HepG2 (cell line): Measurements from ENCODE around the gene P2RY6. TPM values are rescaled to one million over a fixed set of nuclear protein-coding genes. Genes with fewer than 3 reads are reported as not detected.

Experiments
- ATAC-seq: fragments of 200-7000 bp; cut with Tn5 transposase; 3 replicates; pipeline ENCODE4 v1.9.1; 2020; ENCODE audit warnings: mild to moderate bottlenecking, moderate library complexity
- BruUV-seq: library from RNA; stranded (reverse); fragments of 400-500 nt; replicated peaks from 2 replicates; lab custom pipeline; 2021; lab: Mats Ljungman, UMichigan
- CTCF ChIA-PET: fragments of 300-600 bp; formaldehyde crosslinking; extraction: SDS; loops from one replicate; lab custom pipeline; 2021; ENCODE audit warnings: low total read pairs, inconsistent platforms, low intra/inter-chr PET ratio; lab: Yijun Ruan, JAX
- POLR2A ChIA-PET: fragments of 350-600 bp; sonication (Branson Sonifier 250); formaldehyde crosslinking; loops from one replicate; lab custom pipeline; 2020; ENCODE audit warnings: antibody characterized with exemption, inconsistent platforms; lab: Yijun Ruan, JAX
- DNase-seq: peaks from one replicate; pipeline ENCODE4 v3.0.0-alpha.2; 2015; ENCODE audit warnings: low spot score
- FAIRE-seq: peaks from 3 replicates; lab custom pipeline; 2011; peaks lifted over from hg19 to GRCh38; lab: Jason Lieb, UNC
- H2AFZ ChIP-seq: one replicate; pipeline ENCODE4 v1.6.1; 2011; ENCODE audit warnings: low read length, inconsistent platforms
- H3K27ac ChIP-seq: fragments of 300-600 bp; 3 replicates; pipeline ENCODE4 v1.8.0; 2011; ENCODE audit warnings: mixed run types, mild to moderate bottlenecking, mixed read lengths, low read length, inconsistent platforms; ENCODE audit not compliant: insufficient read depth; ENCODE audit errors: extremely low read length
- H3K27me3 ChIP-seq, 2 experiments: fragments of 200-600 bp in 1 of 2; 2 replicates in 1 of 2; 3 replicates in 1 of 2; pipeline versions ENCODE4 v1.6.0 to v1.8.0; 2011; ENCODE audit warnings: low read length in 2 of 2, mild to moderate bottlenecking in 2 of 2, moderate library complexity in 2 of 2, inconsistent platforms in 1 of 2; ENCODE audit not compliant: insufficient read depth in 2 of 2, control insufficient read depth in 1 of 2
- H3K36me3 ChIP-seq, 2 experiments: fragments of 200-600 bp in 1 of 2; replicated peaks in 1 of 2; 2 replicates in 1 of 2; 3 replicates in 1 of 2; pipeline versions ENCODE4 v1.5.1 to v1.8.0; 2011; ENCODE audit warnings: low read length in 2 of 2, inconsistent platforms in 1 of 2; ENCODE audit not compliant: insufficient read depth in 2 of 2, control insufficient read depth in 1 of 2
- H3K4me1 ChIP-seq: 2 replicates; pipeline ENCODE4 v1.5.1; 2012; ENCODE audit warnings: low read length, inconsistent platforms; ENCODE audit not compliant: insufficient read depth
- H3K4me2 ChIP-seq: 2 replicates; pipeline ENCODE4 v1.6.0; 2011; ENCODE audit warnings: low read depth, low read length, inconsistent platforms
- H3K4me3 ChIP-seq, 3 experiments: fragments of 200-600 bp in 1 of 3; sonication (generic), shearing (Covaris generic) in 1 of 3; replicated peaks in 1 of 3; 2 replicates each; pipeline ENCODE4 v1.5.1; 2011 to 2016; ENCODE audit warnings: low read length in 3 of 3, inconsistent platforms in 2 of 3, low read depth in 2 of 3, mild to moderate bottlenecking in 2 of 3, control low read depth in 1 of 3, mixed read lengths in 1 of 3; ENCODE audit not compliant: insufficient read depth in 1 of 3
- H3K79me2 ChIP-seq: one replicate; pipeline ENCODE4 v1.6.1; 2011; ENCODE audit warnings: low read length, inconsistent platforms; ENCODE audit not compliant: insufficient read depth
- H3K9ac ChIP-seq: 2 replicates; pipeline ENCODE4 v1.6.0; 2011; ENCODE audit warnings: mild to moderate bottlenecking, low read depth, low read length, inconsistent platforms; ENCODE audit not compliant: insufficient read depth
- H3K9me3 ChIP-seq: 2 replicates; pipeline ENCODE4 v1.5.1; 2012; ENCODE audit warnings: mild to moderate bottlenecking, low read length
- H4K20me1 ChIP-seq: 2 replicates; pipeline ENCODE4 v1.6.0; 2011; ENCODE audit warnings: inconsistent platforms, mild to moderate bottlenecking, low read length, moderate library complexity; ENCODE audit not compliant: insufficient read depth
- BHLHE40 ChIP-seq: IDR thresholded peaks from 2 replicates; pipeline ENCODE4 v1.6.1; 2011; ENCODE audit warnings: low read length, improper control_type of control experiment
- CREM ChIP-seq, 2 experiments: sonication (generic) in 1 of 2; formaldehyde crosslinking in 1 of 2; IDR thresholded peaks; 2 replicates each; pipeline versions ENCODE4 v1.4.0 to v1.6.1; 2016 to 2020; ENCODE audit warnings: antibody characterized with exemption in 1 of 2, mild to moderate bottlenecking in 1 of 2, missing genetic modification reagents in 1 of 2
- MTA1 ChIP-seq: sonication (generic); formaldehyde crosslinking; IDR thresholded peaks from 2 replicates; pipeline ENCODE4 v1.4.0; 2020; ENCODE audit warnings: missing genetic modification reagents, mild to moderate bottlenecking, borderline replicate concordance
- MXD3 ChIP-seq: IDR thresholded peaks from 2 replicates; pipeline ENCODE4 v1.6.1; 2016; ENCODE audit warnings: mild to moderate bottlenecking, missing biosample characterization, missing genetic modification reagents
- TEAD3 ChIP-seq: optimal IDR thresholded peaks from 2 replicates; pipeline ENCODE3; 2016; ENCODE audit warnings: borderline replicate concordance
- U2AF1 ChIP-seq: fragments of 200-400 bp; formaldehyde crosslinking; optimal IDR thresholded peaks from 2 replicates; pipeline ENCODE3; 2017; ENCODE audit warnings: mild to moderate bottlenecking, low read depth, low read length
- ZNF251 ChIP-seq: sonication (generic); formaldehyde crosslinking; IDR thresholded peaks from 2 replicates; pipeline ENCODE4 v1.9.0; 2021; ENCODE audit warnings: mild to moderate bottlenecking, missing genetic modification reagents
- ZNF549 ChIP-seq: sonication (generic); formaldehyde crosslinking; IDR thresholded peaks from 2 replicates; pipeline ENCODE4 v1.5.0; 2020; ENCODE audit warnings: missing genetic modification reagents
- ZNF574 ChIP-seq: sonication (generic); formaldehyde crosslinking; IDR thresholded peaks from 2 replicates; pipeline ENCODE4 v1.4.0; 2020; ENCODE audit warnings: missing genetic modification reagents
- ZNF607 ChIP-seq: sonication (generic); formaldehyde crosslinking; IDR thresholded peaks from 2 replicates; pipeline ENCODE4 v1.5.1; 2020; ENCODE audit warnings: missing genetic modification reagents, mild to moderate bottlenecking, borderline replicate concordance
- ZNF790 ChIP-seq: sonication (generic); formaldehyde crosslinking; IDR thresholded peaks from 2 replicates; pipeline ENCODE4 v1.8.0; 2022; ENCODE audit warnings: missing genetic modification reagents, mild to moderate bottlenecking, borderline replicate concordance
- ZNF879 ChIP-seq: sonication (generic); formaldehyde crosslinking; IDR thresholded peaks from 2 replicates; pipeline ENCODE4 v1.8.1; 2023; ENCODE audit warnings: missing genetic modification reagents
- in situ Hi-C: cut with HindIII; loops from 2 replicates; pipeline ENCODE4 v1.10.0; 2017; ENCODE audit warnings: low pct_unique_long_range_greater_than_20kb; ENCODE audit not compliant: extremely low pct_ligation_motif_present
- intact Hi-C: fragments of 100-400 bp; cut with micrococcal nuclease; formaldehyde crosslinking; loops from one replicate; pipeline ENCODE4 v1.10.0; 2022; ENCODE audit not compliant: unreplicated experiment
- polyA plus RNA-seq, 8 experiments: library from polyadenylated mRNA; depleted of rRNA in 3 of 8; stranded (reverse) in 7 of 8; unstranded in 1 of 8; fragments of >200 nt; fragmentation: Illumina TruSeq in 4 of 8; extraction: Trizol in 4 of 8; gene quantifications; 2 replicates each; pipeline versions ENCODE4 v1.2.1 to v1.2.3, GENCODE V29; 2011 to 2016; ENCODE audit warnings: low read depth in 4 of 8, missing spikeins in 1 of 8, mixed read lengths in 1 of 8; ENCODE audit not compliant: insufficient read depth in 1 of 8
- total RNA-seq, 5 experiments: library from RNA; depleted of rRNA; stranded (reverse); fragments of >200 nt; fragmentation: Illumina TruSeq; extraction: Trizol; gene quantifications; 2 replicates each; pipeline ENCODE4 v1.2.3, GENCODE V29; 2016; ENCODE audit warnings: low read depth in 1 of 5
- TF ChIP-seq, protein P1 (sequence below): fragments of 450-650 bp; IDR thresholded peaks from 2 replicates; pipeline ENCODE4 v1.6.1; 2017; ENCODE audit warnings: mild to moderate bottlenecking
- TF ChIP-seq, protein P2 (sequence below): sonication (generic); formaldehyde crosslinking; IDR thresholded peaks from 2 replicates; pipeline ENCODE4 v1.4.0; 2020; ENCODE audit warnings: low read depth, missing genetic modification reagents

The P2RY6 gene
- total and polyA plus RNA-seq, 2 of the 13 experiments (the other 11 are each of a cell fraction or from before 2014, with no cell fraction given), result 0.09 to 0.29 TPM

- Histone ChIP-seq H3K27ac (no peak overlapping the region), H3K79me2 (no peaks in the 10 kb centered on the region), H3K4me1 (peaks cover 33% of the 10 kb centered on the region), H3K27me3 (peaks cover 0 to 4% of the 10 kb centered on the region in 2 experiments; a peak in 1 of 5 replicates)
- no peak for TF ChIP-seq MTA1 (CRISPR knock-in tag)
- no peak for TF ChIP-seq ZNF549 (CRISPR knock-in tag)
- TF ChIP-seq TEAD3 (CRISPR knock-in tag), result no peak
- TF ChIP-seq ZNF574 (CRISPR knock-in tag), result no peak
- TF ChIP-seq ZNF790 (CRISPR knock-in tag), result no peak
- no peak for TF ChIP-seq BHLHE40
- TF ChIP-seq, protein P1, sequence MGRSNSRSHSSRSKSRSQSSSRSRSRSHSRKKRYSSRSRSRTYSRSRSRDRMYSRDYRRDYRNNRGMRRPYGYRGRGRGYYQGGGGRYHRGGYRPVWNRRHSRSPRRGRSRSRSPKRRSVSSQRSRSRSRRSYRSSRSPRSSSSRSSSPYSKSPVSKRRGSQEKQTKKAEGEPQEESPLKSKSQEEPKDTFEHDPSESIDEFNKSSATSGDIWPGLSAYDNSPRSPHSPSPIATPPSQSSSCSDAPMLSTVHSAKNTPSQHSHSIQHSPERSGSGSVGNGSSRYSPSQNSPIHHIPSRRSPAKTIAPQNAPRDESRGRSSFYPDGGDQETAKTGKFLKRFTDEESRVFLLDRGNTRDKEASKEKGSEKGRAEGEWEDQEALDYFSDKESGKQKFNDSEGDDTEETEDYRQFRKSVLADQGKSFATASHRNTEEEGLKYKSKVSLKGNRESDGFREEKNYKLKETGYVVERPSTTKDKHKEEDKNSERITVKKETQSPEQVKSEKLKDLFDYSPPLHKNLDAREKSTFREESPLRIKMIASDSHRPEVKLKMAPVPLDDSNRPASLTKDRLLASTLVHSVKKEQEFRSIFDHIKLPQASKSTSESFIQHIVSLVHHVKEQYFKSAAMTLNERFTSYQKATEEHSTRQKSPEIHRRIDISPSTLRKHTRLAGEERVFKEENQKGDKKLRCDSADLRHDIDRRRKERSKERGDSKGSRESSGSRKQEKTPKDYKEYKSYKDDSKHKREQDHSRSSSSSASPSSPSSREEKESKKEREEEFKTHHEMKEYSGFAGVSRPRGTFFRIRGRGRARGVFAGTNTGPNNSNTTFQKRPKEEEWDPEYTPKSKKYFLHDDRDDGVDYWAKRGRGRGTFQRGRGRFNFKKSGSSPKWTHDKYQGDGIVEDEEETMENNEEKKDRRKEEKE, result no peak
- TF ChIP-seq U2AF1, result no peak
- TF ChIP-seq, protein P2, sequence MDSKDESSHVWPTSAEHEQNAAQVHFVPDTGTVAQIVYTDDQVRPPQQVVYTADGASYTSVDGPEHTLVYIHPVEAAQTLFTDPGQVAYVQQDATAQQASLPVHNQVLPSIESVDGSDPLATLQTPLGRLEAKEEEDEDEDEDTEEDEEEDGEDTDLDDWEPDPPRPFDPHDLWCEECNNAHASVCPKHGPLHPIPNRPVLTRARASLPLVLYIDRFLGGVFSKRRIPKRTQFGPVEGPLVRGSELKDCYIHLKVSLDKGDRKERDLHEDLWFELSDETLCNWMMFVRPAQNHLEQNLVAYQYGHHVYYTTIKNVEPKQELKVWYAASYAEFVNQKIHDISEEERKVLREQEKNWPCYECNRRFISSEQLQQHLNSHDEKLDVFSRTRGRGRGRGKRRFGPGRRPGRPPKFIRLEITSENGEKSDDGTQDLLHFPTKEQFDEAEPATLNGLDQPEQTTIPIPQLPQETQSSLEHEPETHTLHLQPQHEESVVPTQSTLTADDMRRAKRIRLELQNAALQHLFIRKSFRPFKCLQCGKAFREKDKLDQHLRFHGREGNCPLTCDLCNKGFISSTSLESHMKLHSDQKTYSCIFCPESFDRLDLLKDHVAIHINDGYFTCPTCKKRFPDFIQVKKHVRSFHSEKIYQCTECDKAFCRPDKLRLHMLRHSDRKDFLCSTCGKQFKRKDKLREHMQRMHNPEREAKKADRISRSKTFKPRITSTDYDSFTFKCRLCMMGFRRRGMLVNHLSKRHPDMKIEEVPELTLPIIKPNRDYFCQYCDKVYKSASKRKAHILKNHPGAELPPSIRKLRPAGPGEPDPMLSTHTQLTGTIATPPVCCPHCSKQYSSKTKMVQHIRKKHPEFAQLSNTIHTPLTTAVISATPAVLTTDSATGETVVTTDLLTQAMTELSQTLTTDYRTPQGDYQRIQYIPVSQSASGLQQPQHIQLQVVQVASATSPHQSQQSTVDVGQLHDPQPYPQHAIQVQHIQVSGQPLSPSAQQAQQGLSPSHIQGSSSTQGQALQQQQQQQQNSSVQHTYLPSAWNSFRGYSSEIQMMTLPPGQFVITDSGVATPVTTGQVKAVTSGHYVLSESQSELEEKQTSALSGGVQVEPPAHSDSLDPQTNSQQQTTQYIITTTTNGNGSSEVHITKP (CRISPR knock-in tag), result no peak
- no peak for TF ChIP-seq MXD3 (CRISPR knock-in tag)
- TF ChIP-seq ZNF879 (CRISPR knock-in tag), result no peak
- TF ChIP-seq ZNF251, result no peak
- no peak for TF ChIP-seq ZNF607 (CRISPR knock-in tag)
- no peak for TF ChIP-seq CREM (IDR thresholded peaks at IDR 0.05)
- no peak for TF ChIP-seq CREM (CRISPR knock-in tag; IDR thresholded peaks at IDR 0.05)
- TF ChIP-seq, all 625 proteins: peak for 0
- intact Hi-C loops, result no loop called here
- BruUV-seq, result no TSS peak
- Histone ChIP-seq H3K9me3 (no peaks in the 10 kb centered on the region), H3K4me2 (no peak overlapping the region), H3K4me3 (no peak overlapping the region), H2AFZ (no peak overlapping the region), H4K20me1 (no peaks in the 10 kb centered on the region), H3K36me3 (no peaks in the 10 kb centered on the region), H3K9ac (no peak overlapping the region)
- DNase-seq (no peak), ATAC-seq (no peak), FAIRE-seq (no peak)
- in situ Hi-C loops, result no loop called here
- ChIA-PET CTCF (no interaction called here), POLR2A (interaction anchor here (0.8 kb wide), 1 partner anchor 9 kb away, joined by 3 read pairs; no protein-coding TSS in a partner anchor)
These were observed 38.9 kb upstream of the P2RY6 start for GRCh38 chr11:73233211-73233610.
